K562 (cell line): ENCODE data around the gene PATL1. TPM values are rescaled to one million over a fixed set of nuclear protein-coding genes. Genes with fewer than 3 reads are reported as not detected.

Experiments
- BHLHE40 ChIP-seq: IDR thresholded peaks from 2 replicates; pipeline ENCODE4 v1.6.1; 2011; ENCODE audit warnings: low read length, improper control_type of control experiment
- CBFA2T3 ChIP-seq: fragments of 450-650 bp; IDR thresholded peaks from 2 replicates; pipeline ENCODE4 v1.6.1; 2017
- EZH2 ChIP-seq: IDR thresholded peaks from 2 replicates; pipeline ENCODE4 v1.6.1; 2012; ENCODE audit warnings: low read depth, mild to moderate bottlenecking, inconsistent platforms, low read length, borderline replicate concordance
- KAT7 ChIP-seq: sonication (generic); formaldehyde crosslinking; IDR thresholded peaks from 2 replicates; pipeline ENCODE4 v1.8.0; 2022; ENCODE audit warnings: missing genetic modification reagents, mild to moderate bottlenecking, borderline replicate concordance
- MTA3 ChIP-seq: fragments of 450-650 bp; formaldehyde crosslinking; IDR thresholded peaks from 2 replicates; pipeline ENCODE4 v1.6.1; 2017; ENCODE audit warnings: mild to moderate bottlenecking, borderline replicate concordance
- PHF8 ChIP-seq: fragments of 200-600 bp; sonication (generic); IDR thresholded peaks from 2 replicates; pipeline ENCODE4 v1.6.1; 2012; ENCODE audit warnings: mixed run types, mild to moderate bottlenecking, inconsistent platforms, low read length, moderate library complexity, borderline replicate concordance
- SMARCA4 ChIP-seq: fragments of 450-650 bp; IDR thresholded peaks from 2 replicates; pipeline ENCODE4 v1.6.1; 2016
- SNRNP70 ChIP-seq: fragments of 200-400 bp; formaldehyde crosslinking; optimal IDR thresholded peaks from 2 replicates; pipeline ENCODE3; 2017; ENCODE audit warnings: low read depth, low read length
- ZBTB7A ChIP-seq: IDR thresholded peaks from 2 replicates; pipeline ENCODE4 v1.6.1; 2011; ENCODE audit warnings: low read depth, mild to moderate bottlenecking, low read length, moderate library complexity, borderline replicate concordance; ENCODE audit not compliant: control insufficient read depth
- ZBTB8A ChIP-seq: fragments of 450-650 bp; IDR thresholded peaks from 2 replicates; pipeline ENCODE4 v1.6.1; 2018; ENCODE audit warnings: mild to moderate bottlenecking, moderate library complexity; ENCODE audit not compliant: partially characterized antibody
- ZNF311 ChIP-seq: fragments of 250-450 bp; sonication (Bioruptor Pico); IDR thresholded peaks from 2 replicates; pipeline ENCODE4 v1.4.0; 2020; ENCODE audit warnings: mild to moderate bottlenecking, moderate library complexity
- ZNF696 ChIP-seq: fragments of 250-450 bp; sonication (Bioruptor Pico); conservative IDR thresholded peaks from 2 replicates; pipeline ENCODE4 v1.4.0; 2020; ENCODE audit warnings: mild to moderate bottlenecking, moderate library complexity
- polyA plus RNA-seq, 8 experiments: library from polyadenylated mRNA; depleted of rRNA in 4 of 8; stranded (reverse) in 5 of 8; unstranded in 3 of 8; fragments of >200 nt; fragmentation: Nextera tagmentation in 2 of 8; fragmentation: Illumina TruSeq in 1 of 8; extraction: Ambion mirVana in 2 of 8; extraction: Trizol in 1 of 8; gene quantifications; 2 replicates each; pipeline versions ENCODE4 v1.2.1 to v1.2.3, GENCODE V29; 2011 to 2014; ENCODE audit warnings: inconsistent platforms in 1 of 8, missing spikeins in 1 of 8
- total RNA-seq, 7 experiments: library from RNA; depleted of rRNA in 6 of 7; stranded (reverse); fragments of >200 nt in 6 of 7; fragmentation: Illumina TruSeq in 2 of 7; extraction: Trizol in 2 of 7; gene quantifications; 2 replicates each; pipeline versions ENCODE4 v1.2.1 to v1.2.3, GENCODE V29; 2011 to 2021; ENCODE audit warnings: low replicate concordance in 1 of 7
- TF ChIP-seq, protein P1 (sequence below): sonication (generic); formaldehyde crosslinking; IDR thresholded peaks from 2 replicates; pipeline ENCODE4 v1.8.1; 2023; ENCODE audit warnings: mild to moderate bottlenecking, missing genetic modification reagents
- TF ChIP-seq, protein P2 (sequence below): fragments of 450-650 bp; formaldehyde crosslinking; IDR thresholded peaks from 2 replicates; pipeline ENCODE4 v1.4.0; 2022; ENCODE audit warnings: mild to moderate bottlenecking, moderate library complexity
- TF ChIP-seq, protein P3 (sequence below), 2 experiments: fragments of 450-650 bp in 1 of 2; sonication (generic) in 1 of 2; formaldehyde crosslinking in 1 of 2; IDR thresholded peaks; 2 replicates each; pipeline versions ENCODE4 v1.7.1 to v1.9.0; 2016 to 2022; ENCODE audit warnings: inconsistent platforms in 1 of 2, mild to moderate bottlenecking in 1 of 2, missing genetic modification reagents in 1 of 2

Gene PATL1
- total and polyA plus RNA-seq, 9 of the 15 experiments (the other 6 are each of a cell fraction or from before 2014, with no cell fraction given), result 3.2 to 48.0 (median 16.4) TPM

DNA sequence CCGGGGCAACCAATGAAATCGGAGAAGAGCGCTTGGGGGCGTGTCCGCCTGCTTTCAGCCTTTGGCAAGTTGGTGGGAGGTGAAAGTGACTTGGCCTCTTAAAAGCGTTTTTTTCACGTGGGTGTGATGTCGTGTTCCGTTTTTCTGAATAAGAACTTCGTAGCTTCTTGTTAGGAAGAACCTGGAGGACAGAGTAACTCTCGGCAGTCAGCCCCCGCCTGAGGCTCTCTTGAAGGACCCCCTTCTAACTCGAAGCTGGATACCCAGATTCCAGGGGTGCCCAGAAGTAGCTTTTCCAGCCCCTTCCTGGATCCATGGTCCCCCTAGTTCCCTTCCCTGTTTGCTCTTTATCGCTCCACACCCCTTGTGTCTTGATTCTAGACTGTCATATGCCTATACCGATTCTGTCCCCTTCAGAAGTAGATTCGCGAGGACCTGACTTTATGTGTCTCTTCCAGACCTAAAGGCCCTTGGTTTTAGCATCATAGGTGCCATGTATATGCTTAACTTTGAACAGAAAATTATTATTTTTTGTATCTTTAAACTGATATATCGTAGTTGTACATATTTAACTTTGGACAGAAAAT, 52.3 kb downstream of the PATL1 start (continued):
- TF ChIP-seq SNRNP70, result no peak
- peak; percentile 47; the same call in 1 of the 2 replicates for TF ChIP-seq KAT7 (CRISPR knock-in tag)
- TF ChIP-seq CBFA2T3, result no peak
- peak; percentile 65; the same call in 1 of the 2 replicates for TF ChIP-seq PHF8
- TF ChIP-seq, protein P1, sequence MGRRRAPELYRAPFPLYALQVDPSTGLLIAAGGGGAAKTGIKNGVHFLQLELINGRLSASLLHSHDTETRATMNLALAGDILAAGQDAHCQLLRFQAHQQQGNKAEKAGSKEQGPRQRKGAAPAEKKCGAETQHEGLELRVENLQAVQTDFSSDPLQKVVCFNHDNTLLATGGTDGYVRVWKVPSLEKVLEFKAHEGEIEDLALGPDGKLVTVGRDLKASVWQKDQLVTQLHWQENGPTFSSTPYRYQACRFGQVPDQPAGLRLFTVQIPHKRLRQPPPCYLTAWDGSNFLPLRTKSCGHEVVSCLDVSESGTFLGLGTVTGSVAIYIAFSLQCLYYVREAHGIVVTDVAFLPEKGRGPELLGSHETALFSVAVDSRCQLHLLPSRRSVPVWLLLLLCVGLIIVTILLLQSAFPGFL (CRISPR knock-in tag), result peak; percentile 82; the same call in 1 of the 2 replicates
- TF ChIP-seq, protein P2, sequence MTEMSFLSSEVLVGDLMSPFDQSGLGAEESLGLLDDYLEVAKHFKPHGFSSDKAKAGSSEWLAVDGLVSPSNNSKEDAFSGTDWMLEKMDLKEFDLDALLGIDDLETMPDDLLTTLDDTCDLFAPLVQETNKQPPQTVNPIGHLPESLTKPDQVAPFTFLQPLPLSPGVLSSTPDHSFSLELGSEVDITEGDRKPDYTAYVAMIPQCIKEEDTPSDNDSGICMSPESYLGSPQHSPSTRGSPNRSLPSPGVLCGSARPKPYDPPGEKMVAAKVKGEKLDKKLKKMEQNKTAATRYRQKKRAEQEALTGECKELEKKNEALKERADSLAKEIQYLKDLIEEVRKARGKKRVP (CRISPR knock-in tag), result peak; percentile 56; the same call in 1 of the 2 replicates
- no peak for TF ChIP-seq ZBTB8A
- no peak for TF ChIP-seq EZH2
- TF ChIP-seq, protein P3, sequence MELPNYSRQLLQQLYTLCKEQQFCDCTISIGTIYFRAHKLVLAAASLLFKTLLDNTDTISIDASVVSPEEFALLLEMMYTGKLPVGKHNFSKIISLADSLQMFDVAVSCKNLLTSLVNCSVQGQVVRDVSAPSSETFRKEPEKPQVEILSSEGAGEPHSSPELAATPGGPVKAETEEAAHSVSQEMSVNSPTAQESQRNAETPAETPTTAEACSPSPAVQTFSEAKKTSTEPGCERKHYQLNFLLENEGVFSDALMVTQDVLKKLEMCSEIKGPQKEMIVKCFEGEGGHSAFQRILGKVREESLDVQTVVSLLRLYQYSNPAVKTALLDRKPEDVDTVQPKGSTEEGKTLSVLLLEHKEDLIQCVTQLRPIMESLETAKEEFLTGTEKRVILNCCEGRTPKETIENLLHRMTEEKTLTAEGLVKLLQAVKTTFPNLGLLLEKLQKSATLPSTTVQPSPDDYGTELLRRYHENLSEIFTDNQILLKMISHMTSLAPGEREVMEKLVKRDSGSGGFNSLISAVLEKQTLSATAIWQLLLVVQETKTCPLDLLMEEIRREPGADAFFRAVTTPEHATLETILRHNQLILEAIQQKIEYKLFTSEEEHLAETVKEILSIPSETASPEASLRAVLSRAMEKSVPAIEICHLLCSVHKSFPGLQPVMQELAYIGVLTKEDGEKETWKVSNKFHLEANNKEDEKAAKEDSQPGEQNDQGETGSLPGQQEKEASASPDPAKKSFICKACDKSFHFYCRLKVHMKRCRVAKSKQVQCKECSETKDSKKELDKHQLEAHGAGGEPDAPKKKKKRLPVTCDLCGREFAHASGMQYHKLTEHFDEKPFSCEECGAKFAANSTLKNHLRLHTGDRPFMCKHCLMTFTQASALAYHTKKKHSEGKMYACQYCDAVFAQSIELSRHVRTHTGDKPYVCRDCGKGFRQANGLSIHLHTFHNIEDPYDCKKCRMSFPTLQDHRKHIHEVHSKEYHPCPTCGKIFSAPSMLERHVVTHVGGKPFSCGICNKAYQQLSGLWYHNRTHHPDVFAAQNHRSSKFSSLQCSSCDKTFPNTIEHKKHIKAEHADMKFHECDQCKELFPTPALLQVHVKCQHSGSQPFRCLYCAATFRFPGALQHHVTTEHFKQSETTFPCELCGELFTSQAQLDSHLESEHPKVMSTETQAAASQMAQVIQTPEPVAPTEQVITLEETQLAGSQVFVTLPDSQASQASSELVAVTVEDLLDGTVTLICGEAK (IDR thresholded peaks at IDR 0.05), result peak; percentile 23; the same call in 1 of the 2 replicates
- TF ChIP-seq, protein P3 (CRISPR knock-in tag; IDR thresholded peaks at IDR 0.05), result no peak
- TF ChIP-seq ZNF311 (CRISPR knock-in tag), result 0 out of 2 replicates have a peak, but pooled peaks have one; percentile 8
- no peak for TF ChIP-seq ZNF696 (CRISPR knock-in tag)
- 0 out of 2 replicates have a peak, but pooled peaks have one; percentile 30 for TF ChIP-seq SMARCA4
- peak; percentile 1; the same call in 1 of the 2 replicates for TF ChIP-seq BHLHE40
- no peak for TF ChIP-seq ZBTB7A
- TF ChIP-seq MTA3, result 0 out of 2 replicates have a peak, but pooled peaks have one; percentile 15
